ENCODE measurements around the gene VAV3.

DNA sequence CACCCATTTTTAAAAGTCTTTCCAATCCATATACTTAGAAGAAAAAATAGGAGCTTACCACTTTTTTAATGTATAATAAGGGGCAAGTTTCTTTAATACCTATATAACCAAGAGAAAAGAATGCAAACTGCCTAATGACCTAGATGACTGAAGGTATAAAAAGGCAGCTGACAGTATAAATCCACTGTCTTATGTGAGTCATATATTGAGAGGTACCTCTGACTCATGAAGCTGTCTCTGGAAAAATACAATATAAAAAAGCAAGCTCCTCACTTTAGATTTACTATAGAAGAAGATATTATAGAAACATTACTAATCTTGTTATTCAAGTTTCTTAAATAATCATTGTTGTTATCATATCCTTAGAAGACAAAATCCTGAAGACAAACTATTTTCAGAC, 144.2 kb downstream of the VAV3 start:
- TF ChIP-seq, protein P1, sequence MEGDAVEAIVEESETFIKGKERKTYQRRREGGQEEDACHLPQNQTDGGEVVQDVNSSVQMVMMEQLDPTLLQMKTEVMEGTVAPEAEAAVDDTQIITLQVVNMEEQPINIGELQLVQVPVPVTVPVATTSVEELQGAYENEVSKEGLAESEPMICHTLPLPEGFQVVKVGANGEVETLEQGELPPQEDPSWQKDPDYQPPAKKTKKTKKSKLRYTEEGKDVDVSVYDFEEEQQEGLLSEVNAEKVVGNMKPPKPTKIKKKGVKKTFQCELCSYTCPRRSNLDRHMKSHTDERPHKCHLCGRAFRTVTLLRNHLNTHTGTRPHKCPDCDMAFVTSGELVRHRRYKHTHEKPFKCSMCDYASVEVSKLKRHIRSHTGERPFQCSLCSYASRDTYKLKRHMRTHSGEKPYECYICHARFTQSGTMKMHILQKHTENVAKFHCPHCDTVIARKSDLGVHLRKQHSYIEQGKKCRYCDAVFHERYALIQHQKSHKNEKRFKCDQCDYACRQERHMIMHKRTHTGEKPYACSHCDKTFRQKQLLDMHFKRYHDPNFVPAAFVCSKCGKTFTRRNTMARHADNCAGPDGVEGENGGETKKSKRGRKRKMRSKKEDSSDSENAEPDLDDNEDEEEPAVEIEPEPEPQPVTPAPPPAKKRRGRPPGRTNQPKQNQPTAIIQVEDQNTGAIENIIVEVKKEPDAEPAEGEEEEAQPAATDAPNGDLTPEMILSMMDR (IDR thresholded peaks at IDR 0.05; ENCODE audit: low read depth, low read length, poor library complexity, severe bottlenecking), result no peak
- TF ChIP-seq EZH2phosphoT487 (IDR thresholded peaks at IDR 0.05; ENCODE audit: borderline replicate concordance, low read length), result no peak
